ENCODE data around the gene TMC8.

DNA sequence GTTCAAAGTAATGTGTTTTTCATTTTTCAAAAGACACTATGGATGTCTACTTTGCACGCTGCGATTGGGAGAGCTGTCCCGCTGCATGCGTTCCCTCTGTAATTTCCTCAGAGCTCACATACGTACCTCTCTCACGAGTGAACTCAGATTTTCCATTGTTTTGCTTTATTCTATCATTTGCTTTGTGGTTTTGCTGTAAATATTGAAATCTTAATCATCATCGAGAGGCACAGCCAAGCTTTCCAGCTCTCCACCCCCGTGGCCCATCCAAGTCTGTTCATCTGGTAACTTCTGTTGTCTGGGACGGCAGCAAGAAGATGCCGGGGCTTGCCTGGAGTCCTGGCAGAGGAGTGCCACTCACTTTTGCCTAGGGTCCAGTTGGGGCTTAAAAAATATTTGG, 23.1 kb upstream of the TMC8 start:
- TF ChIP-seq SPI1 (IDR thresholded peaks at IDR 0.05; ENCODE audit: low read depth, low read length) (no peak), POLR2A (IDR thresholded peaks at IDR 0.05; ENCODE audit: low read depth, low read length) (no peak)

Data from GM12891 (cell line).